Epithelial cell of esophagus (primary cell): Measurements from ENCODE around the gene KCNB1.
A peak's percentile ranks its signal among the peaks of the same experiment; 100 is the strongest.

Experiments
- DNase-seq: peaks from one replicate; pipeline ENCODE4 v3.0.0; 2010; ENCODE audit warnings: low read depth
- H3K4me3 ChIP-seq: 2 replicates; pipeline ENCODE4 v1.5.1; 2011; ENCODE audit warnings: mild to moderate bottlenecking, low read length, control low read depth
- TF ChIP-seq, protein P1 (sequence below): IDR thresholded peaks from 2 replicates; pipeline ENCODE4 v1.5.1; 2011; ENCODE audit warnings: low read depth, mild to moderate bottlenecking, low read length, control low read depth, inconsistent platforms; ENCODE audit not compliant: insufficient read depth; ENCODE audit errors: missing control alignments

Gene KCNB1

DNA sequence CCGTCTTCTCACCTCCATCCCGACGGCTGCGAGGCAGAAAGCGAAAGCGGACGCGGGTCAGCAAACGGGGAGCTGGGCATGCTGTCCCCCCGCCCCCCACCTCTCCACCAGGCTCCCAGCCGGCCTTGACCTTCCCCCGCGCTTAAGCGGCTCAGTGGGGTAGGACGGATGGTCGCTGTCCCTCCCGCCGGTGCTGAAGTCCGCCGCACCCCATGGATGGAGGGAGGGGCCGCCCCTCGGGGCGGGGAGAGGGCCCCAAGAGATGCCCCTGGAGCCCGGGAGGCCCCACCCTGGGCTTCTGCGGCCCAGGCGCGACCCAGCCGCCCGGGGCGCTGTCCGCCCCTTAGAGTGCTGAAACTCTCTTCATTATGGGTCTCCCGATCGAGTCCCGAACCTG, at the start of gene KCNB1:
Gene KCNB1, minus strand, starts transcription at position 48 of the 397 bp plus-strand sequence. CDS start 188 bp downstream, outside the sequence.
- DNase-seq = peak; percentile 29
- TF ChIP-seq, protein P1, sequence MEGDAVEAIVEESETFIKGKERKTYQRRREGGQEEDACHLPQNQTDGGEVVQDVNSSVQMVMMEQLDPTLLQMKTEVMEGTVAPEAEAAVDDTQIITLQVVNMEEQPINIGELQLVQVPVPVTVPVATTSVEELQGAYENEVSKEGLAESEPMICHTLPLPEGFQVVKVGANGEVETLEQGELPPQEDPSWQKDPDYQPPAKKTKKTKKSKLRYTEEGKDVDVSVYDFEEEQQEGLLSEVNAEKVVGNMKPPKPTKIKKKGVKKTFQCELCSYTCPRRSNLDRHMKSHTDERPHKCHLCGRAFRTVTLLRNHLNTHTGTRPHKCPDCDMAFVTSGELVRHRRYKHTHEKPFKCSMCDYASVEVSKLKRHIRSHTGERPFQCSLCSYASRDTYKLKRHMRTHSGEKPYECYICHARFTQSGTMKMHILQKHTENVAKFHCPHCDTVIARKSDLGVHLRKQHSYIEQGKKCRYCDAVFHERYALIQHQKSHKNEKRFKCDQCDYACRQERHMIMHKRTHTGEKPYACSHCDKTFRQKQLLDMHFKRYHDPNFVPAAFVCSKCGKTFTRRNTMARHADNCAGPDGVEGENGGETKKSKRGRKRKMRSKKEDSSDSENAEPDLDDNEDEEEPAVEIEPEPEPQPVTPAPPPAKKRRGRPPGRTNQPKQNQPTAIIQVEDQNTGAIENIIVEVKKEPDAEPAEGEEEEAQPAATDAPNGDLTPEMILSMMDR = no peak
- H3K4me3 ChIP-seq = no peak within 1 kb of the TSS

DNA sequence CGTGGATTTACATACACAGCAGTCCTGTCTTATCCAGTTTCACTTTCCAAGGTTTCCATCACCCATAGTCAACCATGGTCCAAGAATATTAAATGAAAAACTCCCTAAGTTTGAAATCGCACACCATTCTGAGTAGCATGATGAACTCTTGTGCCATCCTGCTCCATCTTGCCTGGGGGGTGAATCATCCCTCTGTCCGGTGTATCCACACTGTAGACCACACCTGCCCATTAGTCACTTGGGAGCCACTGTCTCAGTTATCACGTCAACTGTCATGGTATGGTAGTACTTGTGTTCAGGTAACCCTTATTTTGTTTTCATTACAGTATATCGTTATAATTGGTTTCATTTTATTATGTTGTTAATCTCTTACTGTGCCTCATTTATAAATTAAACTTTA, 47.0 kb upstream of the KCNB1 start:
- DNase-seq = peak; percentile 92
- TF ChIP-seq, protein P1 = no peak
- H3K4me3 ChIP-seq = no peak overlapping the region

DNA sequence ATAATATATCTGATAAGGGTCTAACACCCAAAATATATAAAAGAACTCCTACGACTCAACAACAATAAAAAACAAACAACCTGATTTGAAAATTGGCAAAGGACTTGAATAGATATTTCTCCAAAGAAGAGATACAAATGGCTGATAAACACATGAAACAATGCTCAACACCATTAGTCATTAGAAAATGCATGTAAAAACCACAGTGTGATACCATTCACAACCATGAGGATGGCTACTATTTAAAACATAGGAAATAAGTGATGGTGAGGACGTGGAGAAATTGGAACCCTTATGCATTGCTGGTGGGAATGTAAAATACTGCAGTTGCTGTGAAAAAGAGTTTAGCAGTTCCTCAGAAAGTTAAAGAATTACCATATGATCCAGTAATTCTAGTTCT, 44.1 kb upstream of the KCNB1 start:
- H3K4me3 ChIP-seq = no peak overlapping the region
- DNase-seq = no peak
- TF ChIP-seq, protein P1 = no peak

DNA sequence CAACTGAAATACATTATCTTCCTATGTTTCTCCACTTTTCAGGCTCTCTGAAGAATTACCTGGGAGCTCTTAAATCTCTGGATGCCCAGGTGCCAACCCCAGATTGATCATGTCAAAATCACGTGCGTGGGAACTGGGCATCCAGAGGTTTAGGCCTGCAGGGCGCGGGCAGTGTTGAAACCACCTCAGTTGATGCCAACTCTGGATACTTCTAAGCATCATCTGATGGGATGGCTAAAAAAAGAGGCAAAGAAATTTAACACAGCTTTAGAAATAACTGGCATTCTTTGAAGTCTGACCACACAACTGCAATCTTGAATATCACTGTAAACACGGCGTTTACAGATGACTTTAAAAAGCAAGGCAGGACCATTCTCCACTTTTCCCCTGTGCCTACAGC, 43.6 kb upstream of the KCNB1 start:
- DNase-seq = no peak
- TF ChIP-seq, protein P1 = no peak
- no peak overlapping the region for H3K4me3 ChIP-seq

DNA sequence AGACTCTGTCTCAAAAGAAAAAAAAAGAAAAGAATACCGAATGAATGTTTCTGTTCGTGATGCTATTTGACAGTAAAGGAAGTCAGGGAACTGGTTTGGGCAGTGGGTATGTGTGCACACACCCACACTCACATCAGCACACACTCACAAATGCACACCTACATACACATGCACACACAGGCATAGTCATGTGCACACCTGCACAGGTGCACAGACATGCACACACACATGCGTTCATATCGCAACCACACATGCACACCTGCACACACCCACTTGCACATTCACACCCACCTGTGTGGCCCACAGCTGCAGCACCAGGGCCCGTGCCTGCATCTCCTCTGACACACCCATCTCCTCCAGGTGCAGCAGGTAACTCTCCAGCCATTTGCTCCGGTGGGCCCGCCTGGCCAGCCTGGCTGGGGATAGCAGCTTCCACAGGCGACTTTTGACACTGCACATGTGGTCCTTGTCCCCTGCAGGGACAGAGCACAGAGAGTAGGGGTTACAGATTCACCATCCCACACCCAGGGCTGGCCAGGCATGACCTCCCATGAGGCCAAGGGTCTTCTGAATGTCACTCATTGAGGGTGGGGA, 41.4 kb upstream of the KCNB1 start:
- H3K4me3 ChIP-seq = no peak overlapping the region
- TF ChIP-seq, protein P1 = no peak
- DNase-seq = no peak

DNA sequence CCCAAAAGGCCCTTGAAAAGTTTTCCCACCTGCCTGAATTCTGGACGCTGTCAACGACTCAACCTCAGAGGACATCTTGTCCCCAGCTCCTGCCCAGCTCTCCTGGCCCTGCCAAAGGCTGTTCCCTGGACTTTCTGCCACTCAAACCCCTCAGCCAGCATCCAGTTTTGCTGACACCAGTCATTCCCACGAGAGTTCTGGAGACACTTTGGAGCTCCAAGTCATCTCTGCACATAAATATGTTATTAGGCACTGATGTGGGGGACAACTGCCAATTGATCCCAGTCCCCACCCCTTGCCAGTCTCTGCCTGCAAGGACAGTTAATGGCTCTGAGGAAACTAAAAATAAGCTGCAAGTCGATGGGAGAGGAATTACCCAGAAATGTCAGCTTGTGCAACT, 38.9 kb upstream of the KCNB1 start:
- DNase-seq = no peak
- no peak overlapping the region for H3K4me3 ChIP-seq
- TF ChIP-seq, protein P1 = no peak

DNA sequence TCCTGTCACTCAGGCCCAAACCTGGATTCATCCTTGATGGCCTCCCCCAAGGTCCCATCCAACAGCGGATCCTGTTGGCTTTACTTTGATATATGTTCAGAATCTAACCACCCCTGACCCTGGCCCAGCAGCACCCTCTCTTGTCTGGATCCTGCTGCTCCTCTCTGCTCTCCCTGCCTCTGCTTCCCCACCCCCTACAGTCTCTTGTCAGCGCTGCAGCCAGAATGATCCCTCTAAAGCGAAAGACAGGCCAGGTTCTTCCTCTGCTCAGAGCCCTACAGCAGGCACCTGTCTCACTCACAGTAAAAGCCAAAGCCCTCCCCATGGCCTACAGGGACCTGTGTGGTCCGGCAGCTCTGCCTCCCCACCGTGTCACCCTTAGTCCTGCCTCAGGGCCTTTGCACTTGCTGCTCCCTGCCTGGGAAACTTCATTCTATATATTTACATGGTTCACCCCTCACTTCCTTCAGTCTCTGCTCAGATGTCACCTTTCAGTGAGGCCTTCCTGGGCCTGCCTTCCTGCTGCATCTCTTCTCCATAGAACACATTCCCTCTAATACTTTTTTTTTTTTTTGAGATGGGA, 37.4 kb upstream of the KCNB1 start:
- TF ChIP-seq, protein P1 = no peak
- H3K4me3 ChIP-seq = no peak overlapping the region
- no peak for DNase-seq
